ENCODE data around the gene UTP18. TPM values are rescaled to one million over a fixed set of nuclear protein-coding genes. Genes with fewer than 3 reads are reported as not detected.

The UTP18 gene
- total and polyA plus RNA-seq, 9 of the 15 experiments (the other 6 are each of a cell fraction or from before 2014, with no cell fraction given) = 31.1 to 99.2 (median 66.7) TPM

GRCh38 chr17:51259564-51260236, 646 bp upstream of the UTP18 start, which contains the start of gene MBTD1 (continued):
- TF ChIP-seq PREB (CRISPR knock-in tag; IDR thresholded peaks at IDR 0.05) (no peak), CBFA2T3 (IDR thresholded peaks at IDR 0.05) (no peak), FOSL1 (tag; conservative IDR thresholded peaks at IDR 0.05) (no peak), PHF20 (IDR thresholded peaks at IDR 0.05; ENCODE audit: partially characterized antibody) (no peak), ZNF316 (IDR thresholded peaks at IDR 0.05) (no peak; the same call in 1 of the 2 replicates), ZNF561 (CRISPR knock-in tag; conservative IDR thresholded peaks at IDR 0.05) (no peak), USF1 (CRISPR knock-in tag; IDR thresholded peaks at IDR 0.05) (no peak), HNRNPLL (IDR thresholded peaks at IDR 0.05; ENCODE audit: low read depth, low read length, poor library complexity, severe bottlenecking) (no peak), CBFA2T2 (conservative IDR thresholded peaks at IDR 0.05) (no peak), SMAD3 (CRISPR knock-in tag; conservative IDR thresholded peaks at IDR 0.05) (no peak), MED1 (CRISPR knock-in tag; IDR thresholded peaks at IDR 0.05; ENCODE audit: borderline replicate concordance) (no peak), BACH1 (tag; IDR thresholded peaks at IDR 0.05) (no peak), CREBBP (IDR thresholded peaks at IDR 0.05; ENCODE audit: low read depth, low read length) (no peak), MEF2D (tag; conservative IDR thresholded peaks at IDR 0.05; ENCODE audit: low read depth) (no peak), PHB (CRISPR knock-in tag; IDR thresholded peaks at IDR 0.05) (no peak), ZNF778 (CRISPR knock-in tag; IDR thresholded peaks at IDR 0.05) (no peak), ZFP91 (CRISPR knock-in tag; IDR thresholded peaks at IDR 0.05) (no peak), ZNF583 (CRISPR knock-in tag; IDR thresholded peaks at IDR 0.05) (no peak), ZNF133 (CRISPR knock-in tag; IDR thresholded peaks at IDR 0.05) (no peak), ELF4 (CRISPR knock-in tag; IDR thresholded peaks at IDR 0.05) (peak; percentile 9; the same call in 1 of the 2 replicates), THRB (CRISPR knock-in tag; conservative IDR thresholded peaks at IDR 0.05) (no peak)
